K562 (cell line): ENCODE measurements around the gene SZT2. TPM values are rescaled to one million over a fixed set of nuclear protein-coding genes. Genes with fewer than 3 reads are reported as not detected.

Experiments used
- ATAC-seq: fragments of 200-7000 bp; cut with Tn5 transposase; 3 replicates; pipeline ENCODE4 v1.9.1; 2020; ENCODE audit warnings: moderate library complexity
- BruUV-seq: library from RNA; stranded (reverse); fragments of 400-500 nt; replicated peaks from 2 replicates; lab custom pipeline; 2021; lab: Mats Ljungman, UMichigan
- CTCF ChIA-PET: fragments of 300-600 bp; formaldehyde crosslinking; extraction: SDS; loops from one replicate; lab custom pipeline; 2021; ENCODE audit warnings: low intra/inter-chr PET ratio; lab: Yijun Ruan, JAX
- POLR2A ChIA-PET: fragments of 300-600, 350-650 bp; sonication (Branson Sonifier 250); formaldehyde crosslinking; extraction: SDS; loops from one replicate; lab custom pipeline; 2021; ENCODE audit warnings: antibody characterized with exemption, inconsistent platforms; lab: Yijun Ruan, JAX
- DNase-seq, 4 experiments: peaks; one replicate each; pipeline versions ENCODE4 v3.0.0 to v3.0.0-alpha.2; 2011 to 2018; ENCODE audit warnings: low spot score in 3 of 4, mixed read lengths in 3 of 4; ENCODE audit errors: extremely low read depth in 1 of 4
- FAIRE-seq: peaks from 2 replicates; lab custom pipeline; 2011; peaks lifted over from hg19 to GRCh38; lab: Jason Lieb, UNC
- H2AFZ ChIP-seq: 2 replicates; pipeline ENCODE4 v1.6.0; 2011; ENCODE audit warnings: low read depth, low read length, control low read depth, inconsistent platforms
- H3K27ac ChIP-seq: fragments of 200-600 bp; 3 replicates; pipeline ENCODE4 v1.8.0; 2011; ENCODE audit warnings: low read depth, mild to moderate bottlenecking, control low read depth, inconsistent platforms, low read length, moderate library complexity, mixed read lengths; ENCODE audit errors: extremely low read depth
- H3K27me3 ChIP-seq, 2 experiments: fragments of 300-600 bp in 1 of 2; 2 replicates in 1 of 2; 3 replicates in 1 of 2; pipeline versions ENCODE4 v1.6.0 to v1.8.0; 2011; ENCODE audit warnings: inconsistent platforms in 2 of 2, low read length in 2 of 2, mild to moderate bottlenecking in 1 of 2, mixed read lengths in 1 of 2, moderate library complexity in 1 of 2; ENCODE audit not compliant: control insufficient read depth in 2 of 2, insufficient read depth in 2 of 2
- H3K36me3 ChIP-seq: fragments of 300-600 bp; 3 replicates; pipeline ENCODE4 v1.8.0; 2011; ENCODE audit warnings: mild to moderate bottlenecking, low read length, inconsistent platforms; ENCODE audit not compliant: control insufficient read depth, insufficient read depth
- H3K4me1 ChIP-seq, 2 experiments: fragments of 200-600 bp in 1 of 2; replicated peaks in 1 of 2; 2 replicates in 1 of 2; 3 replicates in 1 of 2; pipeline versions ENCODE4 v1.5.1 to v1.8.0; 2011; ENCODE audit warnings: inconsistent platforms in 2 of 2, low read length in 2 of 2, mild to moderate bottlenecking in 1 of 2, mixed read lengths in 1 of 2, moderate library complexity in 1 of 2; ENCODE audit not compliant: control insufficient read depth in 2 of 2, insufficient read depth in 2 of 2
- H3K4me2 ChIP-seq: 2 replicates; pipeline ENCODE4 v1.6.1; 2011; ENCODE audit warnings: low read length, control low read depth, inconsistent platforms, mixed read lengths; ENCODE audit not compliant: insufficient read depth
- H3K4me3 ChIP-seq: fragments of 200-600 bp; sonication (generic), shearing (Covaris generic); 2 replicates; pipeline ENCODE4 v1.5.1; 2016; ENCODE audit warnings: control low read depth, inconsistent platforms
- H3K79me2 ChIP-seq: fragments of 200-600 bp; 3 replicates; pipeline ENCODE4 v1.8.0; 2011; ENCODE audit warnings: low read length, inconsistent platforms; ENCODE audit not compliant: control insufficient read depth, insufficient read depth
- H3K9ac ChIP-seq, 2 experiments: 2 replicates each; pipeline versions ENCODE4 v1.6.0 to v1.6.1; 2011; ENCODE audit warnings: low read depth in 2 of 2, low read length in 2 of 2, control low read depth in 1 of 2, inconsistent platforms in 1 of 2, mild to moderate bottlenecking in 1 of 2, mixed read lengths in 1 of 2; ENCODE audit not compliant: insufficient read depth in 1 of 2
- H3K9me1 ChIP-seq: one replicate; pipeline ENCODE4 v1.6.0; 2011; ENCODE audit warnings: inconsistent platforms, mild to moderate bottlenecking, low read length, moderate library complexity; ENCODE audit not compliant: control insufficient read depth, insufficient read depth
- H3K9me3 ChIP-seq: replicated peaks from 2 replicates; pipeline ENCODE4 v1.5.1; 2011; ENCODE audit warnings: low read depth, low read length, inconsistent platforms; ENCODE audit not compliant: control insufficient read depth, insufficient read depth
- H4K20me1 ChIP-seq: replicated peaks from 2 replicates; pipeline ENCODE4 v1.6.1; 2011; ENCODE audit warnings: low read length, inconsistent platforms, mixed read lengths; ENCODE audit not compliant: control insufficient read depth, insufficient read depth
- CBX1 ChIP-seq: sonication (generic); IDR thresholded peaks from 2 replicates; pipeline ENCODE4 v1.6.1; 2016; ENCODE audit warnings: antibody characterized with exemption, low read depth, mild to moderate bottlenecking
- GTF2F1 ChIP-seq: IDR thresholded peaks from 2 replicates; pipeline ENCODE4 v1.6.1; 2011; ENCODE audit warnings: low read depth, low read length, improper control_type of control experiment
- HNRNPL ChIP-seq: fragments of 200-400 bp; formaldehyde crosslinking; IDR thresholded peaks from 2 replicates; pipeline ENCODE4 v1.6.1; 2017; ENCODE audit warnings: low read depth, mild to moderate bottlenecking, low read length
- L3MBTL2 ChIP-seq: fragments of 450-650 bp; IDR thresholded peaks from 2 replicates; pipeline ENCODE4 v1.6.1; 2016; ENCODE audit warnings: mild to moderate bottlenecking, moderate library complexity
- MXI1 ChIP-seq: IDR thresholded peaks from 2 replicates; pipeline ENCODE4 v1.6.1; 2011; ENCODE audit warnings: low read depth, mild to moderate bottlenecking, improper control_type of control experiment, low read length
- SRF ChIP-seq, 2 experiments: fragments of 250-450, 450-650 bp in 1 of 2; sonication (Bioruptor Pico) in 1 of 2; sonication (generic) in 1 of 2; formaldehyde crosslinking; IDR thresholded peaks; 2 replicates each; pipeline versions ENCODE4 v1.5.0 to v1.5.1; 2020 to 2022; ENCODE audit warnings: mild to moderate bottlenecking in 1 of 2, missing genetic modification reagents in 1 of 2
- TARDBP ChIP-seq: fragments of 450-650 bp; IDR thresholded peaks from 2 replicates; pipeline ENCODE4 v1.6.1; 2016
- TEAD4 ChIP-seq, 2 experiments: sonication (generic) in 1 of 2; formaldehyde crosslinking in 1 of 2; IDR thresholded peaks; 2 replicates each; pipeline versions ENCODE4 v1.6.1 to v1.8.0; 2012 to 2022; ENCODE audit warnings: borderline replicate concordance in 1 of 2, inconsistent platforms in 1 of 2, low read length in 1 of 2, mild to moderate bottlenecking in 1 of 2, missing genetic modification reagents in 1 of 2
- THRAP3 ChIP-seq: fragments of 450-650 bp; IDR thresholded peaks from 2 replicates; pipeline ENCODE4 v1.6.1; 2016; ENCODE audit warnings: mild to moderate bottlenecking, inconsistent platforms, borderline replicate concordance
- WHSC1 ChIP-seq: IDR thresholded peaks from one replicate; pipeline ENCODE4 v1.6.1; 2012; ENCODE audit warnings: low read length, control low read depth, inconsistent platforms
- ZBTB5 ChIP-seq: fragments of 450-650 bp; IDR thresholded peaks from 2 replicates; pipeline ENCODE4 v1.6.1; 2017; ENCODE audit warnings: antibody characterized with exemption
- WGBS: fragments of 100-300 bp; shearing (Covaris generic); methylation state at CpG from one replicate; pipeline ENCODE4 v1.1.6; 2016; ENCODE audit warnings: low coverage, mixed read lengths; ENCODE audit not compliant: insufficient coverage; ENCODE audit errors: missing lambda C conversion rate; 5-methylcytosine and 5-hydroxymethylcytosine counted together
- in situ Hi-C: fragments of 300-500 bp; cut with MboI; formaldehyde crosslinking; loops from 4 replicates; pipeline ENCODE4 v1.15.0; 2018; ENCODE audit warnings: inconsistent platforms, mixed read lengths
- intact Hi-C: fragments of 100-400 bp; cut with micrococcal nuclease; formaldehyde crosslinking; loops from 2 replicates; pipeline ENCODE4 v1.14.2; 2022
- polyA plus RNA-seq, 8 experiments: library from polyadenylated mRNA; depleted of rRNA in 4 of 8; stranded (reverse) in 5 of 8; unstranded in 3 of 8; fragments of >200 nt; fragmentation: Nextera tagmentation in 2 of 8; fragmentation: Illumina TruSeq in 1 of 8; extraction: Ambion mirVana in 2 of 8; extraction: Trizol in 1 of 8; gene quantifications; 2 replicates each; pipeline versions ENCODE4 v1.2.1 to v1.2.3, GENCODE V29; 2011 to 2014; ENCODE audit warnings: inconsistent platforms in 1 of 8, missing spikeins in 1 of 8
- total RNA-seq, 7 experiments: library from RNA; depleted of rRNA in 6 of 7; stranded (reverse); fragments of >200 nt in 6 of 7; fragmentation: Illumina TruSeq in 2 of 7; extraction: Trizol in 2 of 7; gene quantifications; 2 replicates each; pipeline versions ENCODE4 v1.2.1 to v1.2.3, GENCODE V29; 2011 to 2021; ENCODE audit warnings: low replicate concordance in 1 of 7
- TF ChIP-seq, protein P1 (sequence below): fragments of 200-800 bp; sonication (Bioruptor generic); IDR thresholded peaks from 2 replicates; pipeline ENCODE4 v1.6.1; 2017; ENCODE audit warnings: missing genetic modification characterization, missing compliant biosample characterization
- TF ChIP-seq, protein P2 (sequence below): sonication (generic); formaldehyde crosslinking; IDR thresholded peaks from 2 replicates; pipeline ENCODE4 v1.8.1; 2023; ENCODE audit warnings: mild to moderate bottlenecking, missing genetic modification reagents
- TF ChIP-seq, protein P3 (sequence below): fragments of 250-450 bp; sonication (Bioruptor Pico); IDR thresholded peaks from 2 replicates; pipeline ENCODE4 v1.9.0; 2021; ENCODE audit warnings: mild to moderate bottlenecking, inconsistent platforms

SZT2 gene
- total and polyA plus RNA-seq, 9 of the 15 experiments (the other 6 are each of a cell fraction or from before 2014, with no cell fraction given), result 0.88 to 31.0 (median 12.8) TPM

GRCh38 chr1:43345120-43345519 is 44.6 kb upstream of the SZT2 start (continued):
- TF ChIP-seq MXI1 (no peak), TEAD4 (IDR thresholded peaks at IDR 0.05; ENCODE audit: low read length) (peak; percentile 81), TEAD4 (CRISPR knock-in tag; IDR thresholded peaks at IDR 0.05; ENCODE audit: borderline replicate concordance) (no peak), SRF (CRISPR knock-in tag; IDR thresholded peaks at IDR 0.05) (peak in 1 of 2 experiments; percentile 43; a peak in 1 of 4 replicates), TARDBP (no peak)
- TF ChIP-seq, protein P1, sequence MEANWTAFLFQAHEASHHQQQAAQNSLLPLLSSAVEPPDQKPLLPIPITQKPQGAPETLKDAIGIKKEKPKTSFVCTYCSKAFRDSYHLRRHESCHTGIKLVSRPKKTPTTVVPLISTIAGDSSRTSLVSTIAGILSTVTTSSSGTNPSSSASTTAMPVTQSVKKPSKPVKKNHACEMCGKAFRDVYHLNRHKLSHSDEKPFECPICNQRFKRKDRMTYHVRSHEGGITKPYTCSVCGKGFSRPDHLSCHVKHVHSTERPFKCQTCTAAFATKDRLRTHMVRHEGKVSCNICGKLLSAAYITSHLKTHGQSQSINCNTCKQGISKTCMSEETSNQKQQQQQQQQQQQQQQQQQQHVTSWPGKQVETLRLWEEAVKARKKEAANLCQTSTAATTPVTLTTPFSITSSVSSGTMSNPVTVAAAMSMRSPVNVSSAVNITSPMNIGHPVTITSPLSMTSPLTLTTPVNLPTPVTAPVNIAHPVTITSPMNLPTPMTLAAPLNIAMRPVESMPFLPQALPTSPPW (CRISPR knock-in tag), result peak; percentile 75
- TF ChIP-seq, protein P2, sequence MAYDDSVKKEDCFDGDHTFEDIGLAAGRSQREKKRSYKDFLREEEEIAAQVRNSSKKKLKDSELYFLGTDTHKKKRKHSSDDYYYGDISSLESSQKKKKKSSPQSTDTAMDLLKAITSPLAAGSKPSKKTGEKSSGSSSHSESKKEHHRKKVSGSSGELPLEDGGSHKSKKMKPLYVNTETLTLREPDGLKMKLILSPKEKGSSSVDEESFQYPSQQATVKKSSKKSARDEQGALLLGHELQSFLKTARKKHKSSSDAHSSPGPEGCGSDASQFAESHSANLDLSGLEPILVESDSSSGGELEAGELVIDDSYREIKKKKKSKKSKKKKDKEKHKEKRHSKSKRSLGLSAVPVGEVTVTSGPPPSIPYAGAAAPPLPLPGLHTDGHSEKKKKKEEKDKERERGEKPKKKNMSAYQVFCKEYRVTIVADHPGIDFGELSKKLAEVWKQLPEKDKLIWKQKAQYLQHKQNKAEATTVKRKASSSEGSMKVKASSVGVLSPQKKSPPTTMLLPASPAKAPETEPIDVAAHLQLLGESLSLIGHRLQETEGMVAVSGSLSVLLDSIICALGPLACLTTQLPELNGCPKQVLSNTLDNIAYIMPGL (CRISPR knock-in tag), result no peak

- 64% methylated on average over 5 of the region's 5 CpGs for WGBS
- no TSS peak for BruUV-seq
- Histone ChIP-seq H3K4me2 (no peak overlapping the region), H3K4me1 (peaks cover 13 to 21% of the 10 kb centered on the region in 2 experiments; a peak in 4 of 5 replicates), H3K27me3 (no peaks in the 10 kb centered on the region), H3K9me3 (no peaks in the 10 kb centered on the region), H4K20me1 (no peaks in the 10 kb centered on the region), H3K4me3 (no peak overlapping the region), H3K36me3 (no peaks in the 10 kb centered on the region), H3K79me2 (no peaks in the 10 kb centered on the region), H2AFZ (no peak overlapping the region), H3K9ac (no peak overlapping the region), H3K27ac (no peak overlapping the region), H3K9me1 (no peaks in the 10 kb centered on the region)
- in situ Hi-C loops (no loop called here), intact Hi-C loops (no loop called here)
- POLR2A ChIA-PET, result interaction anchor here (0.7 kb wide), 2 partner anchors 31 to 684 kb away, joined by 3 read pairs; no protein-coding TSS in a partner anchor
- ATAC-seq, result no peak
- no peak for DNase-seq
- CTCF ChIA-PET, result no interaction called here
- FAIRE-seq, result no peak
- TF ChIP-seq THRAP3, result no peak
- TF ChIP-seq, protein P3, sequence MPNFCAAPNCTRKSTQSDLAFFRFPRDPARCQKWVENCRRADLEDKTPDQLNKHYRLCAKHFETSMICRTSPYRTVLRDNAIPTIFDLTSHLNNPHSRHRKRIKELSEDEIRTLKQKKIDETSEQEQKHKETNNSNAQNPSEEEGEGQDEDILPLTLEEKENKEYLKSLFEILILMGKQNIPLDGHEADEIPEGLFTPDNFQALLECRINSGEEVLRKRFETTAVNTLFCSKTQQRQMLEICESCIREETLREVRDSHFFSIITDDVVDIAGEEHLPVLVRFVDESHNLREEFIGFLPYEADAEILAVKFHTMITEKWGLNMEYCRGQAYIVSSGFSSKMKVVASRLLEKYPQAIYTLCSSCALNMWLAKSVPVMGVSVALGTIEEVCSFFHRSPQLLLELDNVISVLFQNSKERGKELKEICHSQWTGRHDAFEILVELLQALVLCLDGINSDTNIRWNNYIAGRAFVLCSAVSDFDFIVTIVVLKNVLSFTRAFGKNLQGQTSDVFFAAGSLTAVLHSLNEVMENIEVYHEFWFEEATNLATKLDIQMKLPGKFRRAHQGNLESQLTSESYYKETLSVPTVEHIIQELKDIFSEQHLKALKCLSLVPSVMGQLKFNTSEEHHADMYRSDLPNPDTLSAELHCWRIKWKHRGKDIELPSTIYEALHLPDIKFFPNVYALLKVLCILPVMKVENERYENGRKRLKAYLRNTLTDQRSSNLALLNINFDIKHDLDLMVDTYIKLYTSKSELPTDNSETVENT (CRISPR knock-in tag), result no peak
- TF ChIP-seq ZBTB5, result no peak
- TF ChIP-seq HNRNPL, result no peak
- no peak for TF ChIP-seq CBX1
- TF ChIP-seq WHSC1, result no peak
- no peak for TF ChIP-seq L3MBTL2
- TF ChIP-seq GTF2F1, result no peak
Observed at GRCh38 chr1:43346636-43347035, 43.1 kb upstream of the SZT2 start.
